ENCODE measurements around the gene ATP2C2.

- TF ChIP-seq CTCF (IDR thresholded peaks at IDR 0.05; ENCODE audit: borderline replicate concordance, extremely low read depth, low read length, poor library complexity, severe bottlenecking) = no peak
- no peak for TF ChIP-seq EZH2 (IDR thresholded peaks at IDR 0.05; ENCODE audit: borderline replicate concordance, low read depth, low read length, severe bottlenecking)
These were observed 43.4 kb downstream of the ATP2C2 start for GRCh38 chr16:84411768-84412167.
